Testis (tissue), 3 donors: ENCODE measurements around the gene SNX3. TPM values are rescaled to one million over a fixed set of nuclear protein-coding genes. Genes with fewer than 3 reads are reported as not detected.
A peak's percentile ranks its signal among the peaks of the same experiment; 100 is the strongest.

Experiments
- DNase-seq: peaks from one replicate; pipeline ENCODE4 v3.0.0-alpha.2; 2019
- H3K27ac ChIP-seq, 2 donors: fragments of 200-600 bp; sonication (generic); one replicate each; pipeline ENCODE4 v1.5.1; 2019
- H3K27me3 ChIP-seq: fragments of 200-600 bp; sonication (generic); one replicate; pipeline ENCODE4 v1.5.1; 2019
- H3K36me3 ChIP-seq: fragments of 200-600 bp; sonication (generic); one replicate; pipeline ENCODE4 v1.5.1; 2017; ENCODE audit warnings: low read depth; ENCODE audit errors: missing control alignments
- H3K4me1 ChIP-seq: fragments of 200-600 bp; sonication (generic); one replicate; pipeline ENCODE4 v1.5.1; 2019
- H3K4me3 ChIP-seq, 2 donors: fragments of 200-600 bp; sonication (generic); one replicate each; pipeline ENCODE4 v1.5.1; 2017 to 2019
- H3K9me3 ChIP-seq: fragments of 200-600 bp; sonication (generic); one replicate; pipeline ENCODE4 v1.5.1; 2017
- POLR2A ChIP-seq: fragments of 450-650 bp; IDR thresholded peaks from one replicate; pipeline ENCODE4 v1.6.1; 2017; ENCODE audit warnings: antibody characterized with exemption, mild to moderate bottlenecking, moderate library complexity
- WGBS, 2 donors: methylation state at CpG; one replicate each; pipeline ENCODE4 v1.1.5; 2018; 5-methylcytosine and 5-hydroxymethylcytosine counted together
- intact Hi-C: fragments of 100-400 bp; cut with DNase I; formaldehyde crosslinking; loops from one replicate; pipeline ENCODE4 v1.15.1; 2023; ENCODE audit warnings: low total_unique reads
- polyA plus RNA-seq: library from polyadenylated mRNA; stranded (reverse); fragments of 350-450 nt; fragmentation: Illumina TruSeq; extraction: RNeasy Lipid Tissue Mini Kit (QIAGEN cat#74804); gene quantifications from one replicate; pipeline ENCODE4 v1.2.3, GENCODE V29; 2014; ENCODE audit warnings: low read depth, low replicate concordance; ENCODE audit not compliant: insufficient read depth
- total RNA-seq, 2 donors: library from RNA; depleted of rRNA; stranded (reverse); fragments of >200 nt; gene quantifications; one replicate each; pipeline ENCODE4 v1.2.3, GENCODE V29; 2016
- TF ChIP-seq, protein P1 (sequence below), 3 experiments: fragments of 450-650 bp in 2 of 3; fragments of 200-600 bp in 1 of 3; sonication (generic) in 1 of 3; IDR thresholded peaks; one replicate each; pipeline ENCODE4 v1.5.1; 2016 to 2019; ENCODE audit warnings: antibody characterized with exemption in 3 of 3, mild to moderate bottlenecking in 2 of 3, moderate library complexity in 1 of 3

Gene SNX3
- total and polyA plus RNA-seq, 3 donors from 2014 or later, result 125 to 252 (median 139) TPM

GRCh38 chr6:108171291-108171917 lies 89.4 kb downstream of the SNX3 start:
- intact Hi-C loops, result no loop called here
- H3K4me1 ChIP-seq, result peaks cover 17% of the 10 kb centered on the region

DNA sequence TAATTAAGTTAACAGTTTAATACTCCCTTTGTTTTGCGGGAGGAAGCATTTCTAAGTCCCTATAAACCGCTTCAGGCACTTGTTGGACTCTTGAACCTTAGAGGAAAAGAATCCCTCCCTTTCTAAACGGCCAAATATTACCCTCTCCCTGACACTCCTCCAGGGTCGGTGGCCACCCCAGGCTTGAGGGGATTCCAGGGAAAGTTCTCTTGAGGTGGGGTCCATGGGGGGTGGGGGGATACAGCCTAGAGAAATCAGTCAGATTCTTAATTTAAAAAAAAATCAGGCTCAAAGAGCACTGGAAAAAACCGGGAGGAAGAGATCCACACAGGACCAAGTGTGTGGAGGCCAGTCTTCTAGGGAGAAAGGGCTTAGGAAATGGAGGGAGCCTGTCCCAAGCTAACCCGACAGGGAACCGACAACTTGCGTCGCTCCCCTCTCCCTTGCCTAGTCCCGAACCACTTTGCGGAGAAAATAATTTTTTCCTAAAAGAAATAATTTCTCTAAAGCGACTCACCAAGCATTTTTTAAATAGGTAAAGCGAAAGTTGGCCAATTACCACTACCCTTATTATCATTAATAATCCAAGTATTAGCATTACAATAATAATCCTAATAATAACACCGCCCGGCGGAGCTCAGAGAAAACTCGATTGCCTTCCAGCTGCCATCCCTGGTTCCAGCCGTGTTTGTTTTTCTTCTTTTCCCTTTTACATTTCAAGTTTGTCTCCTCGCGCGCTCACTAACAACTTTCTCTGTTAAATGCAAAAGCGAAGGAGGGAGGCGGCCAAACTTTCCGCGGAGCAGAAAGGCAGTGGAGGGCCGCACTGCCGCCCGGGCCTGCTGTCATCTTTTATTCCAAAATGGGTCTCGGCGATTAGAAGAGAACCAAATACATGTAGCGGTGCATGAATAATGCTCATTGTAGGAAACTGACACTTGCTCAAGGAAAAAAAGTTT lies 90.2 kb downstream of the SNX3 start:
- no peak overlapping the region for H3K4me3 ChIP-seq
- peaks cover 20% of the 10 kb centered on the region for H3K4me1 ChIP-seq
- peaks cover 11% of the 10 kb centered on the region for H3K27me3 ChIP-seq
- no peak overlapping the region for H3K27ac ChIP-seq
- TF ChIP-seq POLR2A, result no peak
- TF ChIP-seq, protein P1, sequence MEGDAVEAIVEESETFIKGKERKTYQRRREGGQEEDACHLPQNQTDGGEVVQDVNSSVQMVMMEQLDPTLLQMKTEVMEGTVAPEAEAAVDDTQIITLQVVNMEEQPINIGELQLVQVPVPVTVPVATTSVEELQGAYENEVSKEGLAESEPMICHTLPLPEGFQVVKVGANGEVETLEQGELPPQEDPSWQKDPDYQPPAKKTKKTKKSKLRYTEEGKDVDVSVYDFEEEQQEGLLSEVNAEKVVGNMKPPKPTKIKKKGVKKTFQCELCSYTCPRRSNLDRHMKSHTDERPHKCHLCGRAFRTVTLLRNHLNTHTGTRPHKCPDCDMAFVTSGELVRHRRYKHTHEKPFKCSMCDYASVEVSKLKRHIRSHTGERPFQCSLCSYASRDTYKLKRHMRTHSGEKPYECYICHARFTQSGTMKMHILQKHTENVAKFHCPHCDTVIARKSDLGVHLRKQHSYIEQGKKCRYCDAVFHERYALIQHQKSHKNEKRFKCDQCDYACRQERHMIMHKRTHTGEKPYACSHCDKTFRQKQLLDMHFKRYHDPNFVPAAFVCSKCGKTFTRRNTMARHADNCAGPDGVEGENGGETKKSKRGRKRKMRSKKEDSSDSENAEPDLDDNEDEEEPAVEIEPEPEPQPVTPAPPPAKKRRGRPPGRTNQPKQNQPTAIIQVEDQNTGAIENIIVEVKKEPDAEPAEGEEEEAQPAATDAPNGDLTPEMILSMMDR (IDR thresholded peaks at IDR 0.05), result no peak
- intact Hi-C loops, result no loop called here
- WGBS, 2 donors, result 19 to 21% methylated on average over 31 of the region's 31 CpGs
- no peak for DNase-seq
- H3K36me3 ChIP-seq, result no peaks in the 10 kb centered on the region
- H3K9me3 ChIP-seq, result no peaks in the 10 kb centered on the region

More at GRCh38 chr6:108171291-108171917, 89.4 kb downstream of the SNX3 start:
- no peaks in the 10 kb centered on the region for H3K9me3 ChIP-seq
- H3K4me3 ChIP-seq, result no peak overlapping the region
- no peaks in the 10 kb centered on the region for H3K36me3 ChIP-seq
- TF ChIP-seq, protein P1 (IDR thresholded peaks at IDR 0.05), result no peak
- TF ChIP-seq POLR2A, result no peak
- WGBS, 2 donors, result 32 to 38% methylated on average over 21 of the region's 21 CpGs
- H3K27me3 ChIP-seq, result peaks cover 11% of the 10 kb centered on the region
- no peak for DNase-seq
- H3K27ac ChIP-seq, result no peak overlapping the region

DNA sequence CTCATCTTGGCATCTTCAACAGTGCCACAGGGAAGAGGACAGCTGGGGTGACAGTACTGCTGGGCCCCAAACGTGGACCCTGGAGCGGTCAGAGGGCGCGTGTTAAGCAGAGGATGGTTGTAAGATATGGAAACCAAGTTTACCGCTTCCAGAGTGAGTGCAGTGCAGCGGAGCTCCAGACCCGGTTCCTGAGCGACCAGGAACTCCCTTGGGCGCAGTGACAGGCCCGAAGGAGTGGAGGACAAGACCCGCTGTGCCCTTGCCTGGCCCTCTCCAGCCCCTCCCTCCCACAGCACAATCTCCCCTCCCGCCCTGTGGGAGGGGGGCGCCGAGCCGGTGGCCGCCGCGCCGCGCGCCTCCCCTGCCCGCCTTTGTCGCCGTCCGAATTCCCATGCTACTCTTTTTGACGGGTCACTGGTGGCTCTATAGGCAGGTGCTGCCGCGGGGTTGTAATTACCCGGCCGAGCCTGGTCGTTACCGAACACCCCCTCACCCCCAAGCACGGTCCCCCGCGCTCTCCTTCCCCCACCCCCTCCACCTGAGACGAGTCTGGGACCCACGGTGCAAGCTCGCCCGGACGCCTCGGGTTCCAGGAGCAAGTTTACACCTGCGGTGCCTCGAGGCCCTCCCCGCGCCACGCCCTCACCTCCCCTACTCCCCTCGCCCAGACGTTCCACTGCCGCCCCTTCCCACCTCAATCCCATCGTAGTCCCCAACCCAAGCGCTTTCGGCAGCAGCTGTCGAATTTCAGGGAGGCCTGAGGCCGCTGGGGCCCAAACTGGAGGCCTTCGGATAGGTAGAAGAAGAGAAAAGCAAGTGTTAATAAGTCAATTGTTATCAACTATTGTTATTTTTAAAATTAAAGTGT lies 91.1 kb downstream of the SNX3 start:
- Histone ChIP-seq H3K27ac (no peak overlapping the region), H3K27me3 (peaks cover 11% of the 10 kb centered on the region), H3K4me3 (no peak overlapping the region), H3K36me3 (no peaks in the 10 kb centered on the region), H3K9me3 (no peaks in the 10 kb centered on the region), H3K4me1 (peaks cover 27% of the 10 kb centered on the region)
- WGBS, 2 donors, result 10% methylated on average over 33 to 49 of the region's 55 CpGs
- no peak for DNase-seq
- TF ChIP-seq, protein P1 (IDR thresholded peaks at IDR 0.05), result no peak
- no peak for TF ChIP-seq POLR2A
- intact Hi-C loops, result no loop called here

DNA sequence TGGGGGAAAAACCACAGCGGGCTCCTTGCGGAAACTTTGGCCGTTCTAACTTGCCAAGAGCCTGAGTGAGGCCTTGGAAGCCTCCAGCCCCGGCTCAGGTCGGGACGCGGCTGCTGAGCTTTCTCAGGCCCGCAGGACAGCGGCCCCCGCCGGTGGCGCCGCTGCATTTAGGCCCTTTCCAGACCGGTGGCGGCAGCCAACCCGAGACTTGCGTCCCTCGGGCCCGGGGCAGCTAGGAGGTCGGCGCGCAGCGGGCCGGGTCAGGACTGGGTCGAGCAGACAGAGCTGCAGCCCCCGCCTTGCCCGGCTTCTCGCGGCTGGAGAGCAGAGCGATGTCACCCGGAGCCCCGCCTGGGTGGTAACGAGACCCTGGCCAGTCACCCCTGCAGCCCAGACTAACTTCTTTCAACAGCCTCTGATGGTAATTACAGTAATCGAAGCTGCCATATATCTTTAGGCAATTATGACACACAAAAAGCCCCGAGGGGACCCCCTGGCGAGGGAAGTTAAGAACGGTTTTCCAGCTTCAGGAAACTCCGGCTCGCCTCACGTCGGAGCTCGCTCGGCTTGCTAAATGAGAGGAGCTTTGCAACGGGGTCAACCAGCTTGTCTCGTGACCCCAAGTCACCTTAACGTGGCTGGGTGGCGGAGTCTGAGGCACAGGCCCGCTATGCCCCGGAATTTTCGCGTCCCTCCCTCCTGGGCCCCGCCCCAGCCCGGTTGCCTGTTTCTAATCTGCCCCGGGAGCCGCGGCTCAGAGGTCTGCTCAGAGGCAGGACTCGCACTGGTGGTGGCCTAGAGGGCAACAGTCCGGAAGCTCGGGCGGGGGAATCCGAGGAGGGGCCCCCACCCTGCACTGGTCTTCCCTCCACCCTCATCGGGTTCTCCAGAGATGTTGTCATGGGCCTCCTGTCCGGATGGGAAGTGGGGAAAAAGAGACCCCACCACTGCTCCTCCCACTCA lies 92.1 kb downstream of the SNX3 start:
- DNase-seq, result peak; percentile 53
- Histone ChIP-seq H3K27me3 (peaks cover 3% of the 10 kb centered on the region), H3K27ac (no peak overlapping the region), H3K9me3 (no peaks in the 10 kb centered on the region), H3K4me3 (no peak overlapping the region), H3K36me3 (no peaks in the 10 kb centered on the region), H3K4me1 (peaks cover 29% of the 10 kb centered on the region)
- TF ChIP-seq, protein P1 (IDR thresholded peaks at IDR 0.05), result no peak
- no peak for TF ChIP-seq POLR2A
- intact Hi-C loops, result no loop called here
- WGBS, 2 donors, result 4% methylated on average over 54 of the region's 63 CpGs; no CpG with 5 or more reads in 1 of the 2 donors
